ENCODE data around the gene SLC45A2.

SLC45A2 gene

DNA sequence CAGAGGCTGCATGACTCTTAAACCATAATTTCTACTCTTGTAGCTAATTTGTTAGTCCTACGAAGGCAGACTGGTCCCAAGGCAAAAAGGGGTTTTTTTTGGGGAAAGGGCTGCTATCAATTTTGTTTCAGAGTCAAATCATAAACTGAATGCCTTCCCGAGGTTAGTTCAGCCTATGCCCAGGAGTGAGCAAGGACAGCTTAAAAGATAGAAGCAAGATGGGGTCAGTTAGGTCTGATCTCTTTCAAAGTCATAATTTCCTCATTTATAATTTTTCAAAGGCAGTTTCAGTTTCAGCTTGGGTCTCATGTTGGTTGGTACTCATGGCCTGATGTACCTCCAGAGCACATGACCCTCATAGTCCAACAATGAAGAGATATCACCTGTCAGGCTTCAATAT is 56.2 kb downstream of the SLC45A2 start:
- Histone ChIP-seq H2AFZ (ENCODE audit: low read length) (no peak overlapping the region), H3F3A (ENCODE audit: insufficient read depth, low read length) (no peaks in the 10 kb centered on the region), H3K9ac (ENCODE audit: low read length) (no peak overlapping the region), H3K27ac (ENCODE audit: low read depth, low read length, poor library complexity, severe bottlenecking) (no peak overlapping the region), H3K27me3 (ENCODE audit: insufficient read depth, low read length) (no peaks in the 10 kb centered on the region; the same call in 1 of the 2 replicates), H3K4me2 (ENCODE audit: low read length) (no peak overlapping the region), H3K4me1 (ENCODE audit: insufficient read depth, low read length, severe bottlenecking) (no peaks in the 10 kb centered on the region), H4K20me1 (ENCODE audit: insufficient read depth, low read length) (no peaks in the 10 kb centered on the region), H3K9me2 (ENCODE audit: low read depth, low read length) (no peaks in the 10 kb centered on the region), H3K36me3 (ENCODE audit: insufficient read depth, low read length) (no peaks in the 10 kb centered on the region), H3K4me3 (ENCODE audit: low read depth, low read length, poor library complexity, severe bottlenecking) (no peak overlapping the region), H3K9me3 (ENCODE audit: low read length) (no peaks in the 10 kb centered on the region), H3K79me2 (ENCODE audit: insufficient read depth, low read length) (no peaks in the 10 kb centered on the region)
- no peak for TF ChIP-seq EZH2 (IDR thresholded peaks at IDR 0.05; ENCODE audit: borderline replicate concordance, low read length)
- TF ChIP-seq, protein P1, sequence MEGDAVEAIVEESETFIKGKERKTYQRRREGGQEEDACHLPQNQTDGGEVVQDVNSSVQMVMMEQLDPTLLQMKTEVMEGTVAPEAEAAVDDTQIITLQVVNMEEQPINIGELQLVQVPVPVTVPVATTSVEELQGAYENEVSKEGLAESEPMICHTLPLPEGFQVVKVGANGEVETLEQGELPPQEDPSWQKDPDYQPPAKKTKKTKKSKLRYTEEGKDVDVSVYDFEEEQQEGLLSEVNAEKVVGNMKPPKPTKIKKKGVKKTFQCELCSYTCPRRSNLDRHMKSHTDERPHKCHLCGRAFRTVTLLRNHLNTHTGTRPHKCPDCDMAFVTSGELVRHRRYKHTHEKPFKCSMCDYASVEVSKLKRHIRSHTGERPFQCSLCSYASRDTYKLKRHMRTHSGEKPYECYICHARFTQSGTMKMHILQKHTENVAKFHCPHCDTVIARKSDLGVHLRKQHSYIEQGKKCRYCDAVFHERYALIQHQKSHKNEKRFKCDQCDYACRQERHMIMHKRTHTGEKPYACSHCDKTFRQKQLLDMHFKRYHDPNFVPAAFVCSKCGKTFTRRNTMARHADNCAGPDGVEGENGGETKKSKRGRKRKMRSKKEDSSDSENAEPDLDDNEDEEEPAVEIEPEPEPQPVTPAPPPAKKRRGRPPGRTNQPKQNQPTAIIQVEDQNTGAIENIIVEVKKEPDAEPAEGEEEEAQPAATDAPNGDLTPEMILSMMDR (IDR thresholded peaks at IDR 0.05; ENCODE audit: low read length) = no peak

DNA sequence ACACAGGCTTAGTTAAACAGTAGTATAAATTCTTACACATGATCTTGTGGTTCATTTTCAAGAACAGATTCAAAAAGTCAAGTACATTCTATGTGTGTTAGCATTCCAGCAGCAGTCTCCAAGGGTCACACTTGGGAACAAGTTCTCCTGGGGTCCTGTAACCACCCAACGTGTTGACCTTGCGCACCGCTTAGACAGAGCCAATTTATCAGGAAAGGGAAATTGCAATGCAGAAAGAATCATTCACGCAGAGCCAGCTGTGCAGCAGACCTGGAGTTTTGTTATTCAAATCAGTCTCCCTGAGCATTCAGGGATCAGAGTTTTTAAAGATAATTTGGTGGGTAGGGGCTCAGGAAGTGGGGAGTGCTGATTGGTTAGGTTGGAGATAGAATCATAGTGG is 56.8 kb downstream of the SLC45A2 start:
- no peak overlapping the region for H2AFZ ChIP-seq (ENCODE audit: low read length)
- no peaks in the 10 kb centered on the region; the same call in 1 of the 2 replicates for H3K27me3 ChIP-seq (ENCODE audit: insufficient read depth, low read length)
- no peaks in the 10 kb centered on the region for H4K20me1 ChIP-seq (ENCODE audit: insufficient read depth, low read length)
- H3K9me3 ChIP-seq (ENCODE audit: low read length) = no peaks in the 10 kb centered on the region
- H3K9ac ChIP-seq (ENCODE audit: low read length) = no peak overlapping the region
- no peak overlapping the region for H3K27ac ChIP-seq (ENCODE audit: low read depth, low read length, poor library complexity, severe bottlenecking)
- H3K9me2 ChIP-seq (ENCODE audit: low read depth, low read length) = no peaks in the 10 kb centered on the region
- no peaks in the 10 kb centered on the region for H3K4me1 ChIP-seq (ENCODE audit: insufficient read depth, low read length, severe bottlenecking)
- no peak for TF ChIP-seq EZH2 (IDR thresholded peaks at IDR 0.05; ENCODE audit: borderline replicate concordance, low read length)
- TF ChIP-seq, protein P1 (IDR thresholded peaks at IDR 0.05; ENCODE audit: low read length) = no peak
- no peaks in the 10 kb centered on the region for H3K79me2 ChIP-seq (ENCODE audit: insufficient read depth, low read length)
- H3K36me3 ChIP-seq (ENCODE audit: insufficient read depth, low read length) = no peaks in the 10 kb centered on the region
- H3K4me2 ChIP-seq (ENCODE audit: low read length) = no peak overlapping the region
- no peak overlapping the region for H3K4me3 ChIP-seq (ENCODE audit: low read depth, low read length, poor library complexity, severe bottlenecking)
- no peaks in the 10 kb centered on the region for H3F3A ChIP-seq (ENCODE audit: insufficient read depth, low read length)

DNA sequence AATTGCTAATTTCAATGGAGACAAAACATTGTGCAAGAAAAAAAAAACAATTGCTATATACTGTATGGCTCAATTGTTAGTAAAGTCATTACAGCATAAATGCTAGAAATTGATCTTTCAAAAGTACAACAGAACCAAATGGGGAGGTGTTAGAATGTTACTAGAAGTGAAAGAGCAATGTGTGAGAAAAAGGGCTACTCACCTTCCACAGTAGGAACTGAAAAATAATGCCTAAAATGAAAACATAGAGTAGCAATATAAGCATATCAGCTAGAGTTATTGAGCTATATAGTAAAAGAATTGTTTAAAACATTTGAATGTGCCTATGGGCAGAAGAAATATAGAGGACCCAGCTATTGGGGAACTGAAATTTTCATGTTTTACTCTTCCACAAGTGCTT is 59.2 kb downstream of the SLC45A2 start:
- Histone ChIP-seq H3K9me2 (ENCODE audit: low read depth, low read length) (no peaks in the 10 kb centered on the region), H3K36me3 (ENCODE audit: insufficient read depth, low read length) (no peaks in the 10 kb centered on the region), H4K20me1 (ENCODE audit: insufficient read depth, low read length) (no peaks in the 10 kb centered on the region), H3K9me3 (ENCODE audit: low read length) (no peaks in the 10 kb centered on the region), H3K27ac (ENCODE audit: low read depth, low read length, poor library complexity, severe bottlenecking) (no peak overlapping the region), H3F3A (ENCODE audit: insufficient read depth, low read length) (no peaks in the 10 kb centered on the region), H3K4me3 (ENCODE audit: low read depth, low read length, poor library complexity, severe bottlenecking) (no peak overlapping the region), H3K4me1 (ENCODE audit: insufficient read depth, low read length, severe bottlenecking) (no peaks in the 10 kb centered on the region), H3K4me2 (ENCODE audit: low read length) (no peak overlapping the region), H2AFZ (ENCODE audit: low read length) (no peak overlapping the region), H3K27me3 (ENCODE audit: insufficient read depth, low read length) (no peaks in the 10 kb centered on the region), H3K79me2 (ENCODE audit: insufficient read depth, low read length) (no peaks in the 10 kb centered on the region), H3K9ac (ENCODE audit: low read length) (no peak overlapping the region)
- no peak for TF ChIP-seq EZH2 (IDR thresholded peaks at IDR 0.05; ENCODE audit: borderline replicate concordance, low read length)
- TF ChIP-seq, protein P1 (IDR thresholded peaks at IDR 0.05; ENCODE audit: low read length) = no peak

Measured in OCI-LY1 (cell line).